ENCODE results near the gene HDGFL3.

GRCh38 chr15:83204697-83205096, 2.9 kb downstream of the HDGFL3 start:
- TF ChIP-seq POLR2A (IDR thresholded peaks at IDR 0.05): no peak
- TF ChIP-seq, protein P1, sequence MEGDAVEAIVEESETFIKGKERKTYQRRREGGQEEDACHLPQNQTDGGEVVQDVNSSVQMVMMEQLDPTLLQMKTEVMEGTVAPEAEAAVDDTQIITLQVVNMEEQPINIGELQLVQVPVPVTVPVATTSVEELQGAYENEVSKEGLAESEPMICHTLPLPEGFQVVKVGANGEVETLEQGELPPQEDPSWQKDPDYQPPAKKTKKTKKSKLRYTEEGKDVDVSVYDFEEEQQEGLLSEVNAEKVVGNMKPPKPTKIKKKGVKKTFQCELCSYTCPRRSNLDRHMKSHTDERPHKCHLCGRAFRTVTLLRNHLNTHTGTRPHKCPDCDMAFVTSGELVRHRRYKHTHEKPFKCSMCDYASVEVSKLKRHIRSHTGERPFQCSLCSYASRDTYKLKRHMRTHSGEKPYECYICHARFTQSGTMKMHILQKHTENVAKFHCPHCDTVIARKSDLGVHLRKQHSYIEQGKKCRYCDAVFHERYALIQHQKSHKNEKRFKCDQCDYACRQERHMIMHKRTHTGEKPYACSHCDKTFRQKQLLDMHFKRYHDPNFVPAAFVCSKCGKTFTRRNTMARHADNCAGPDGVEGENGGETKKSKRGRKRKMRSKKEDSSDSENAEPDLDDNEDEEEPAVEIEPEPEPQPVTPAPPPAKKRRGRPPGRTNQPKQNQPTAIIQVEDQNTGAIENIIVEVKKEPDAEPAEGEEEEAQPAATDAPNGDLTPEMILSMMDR (IDR thresholded peaks at IDR 0.05): no peak
